CD4-positive, alpha-beta T cell (primary cell): Measurements from ENCODE around the gene MTFMT. TPM values are rescaled to one million over a fixed set of nuclear protein-coding genes. Genes with fewer than 3 reads are reported as not detected.

Experiments used
- ATAC-seq: fragments of 200-7000 bp; cut with Tn5 transposase; one replicate; pipeline ENCODE4 v1.10.0; 2022; ENCODE audit warnings: mild to moderate bottlenecking; ENCODE audit not compliant: poor library complexity
- CTCF ChIA-PET: fragments of 350-600 bp; sonication (Branson Sonifier 250); formaldehyde crosslinking; loops from one replicate; lab custom pipeline; 2021; ENCODE audit warnings: antibody characterized with exemption, inconsistent platforms; lab: Charles Lee
- POLR2A ChIA-PET: fragments of 350-600 bp; sonication (Branson Sonifier 250); formaldehyde crosslinking; loops from one replicate; lab custom pipeline; 2021; ENCODE audit warnings: antibody characterized with exemption, inconsistent platforms; lab: Charles Lee
- DNase-seq, 14 experiments: peaks; one replicate each; pipeline ENCODE4 v3.0.0-alpha.2; 2013 to 2020; ENCODE audit warnings: mixed read lengths in 2 of 14
- H3K27ac ChIP-seq, 2 donors: one replicate each; pipeline versions ENCODE4 v1.5.1 to v1.7.0; 2013; ENCODE audit warnings: low read length in 2 of 2, low read depth in 1 of 2, mild to moderate bottlenecking in 1 of 2
- H3K27me3 ChIP-seq, 2 experiments: 1 replicate in 1 of 2; 2 replicates in 1 of 2; pipeline versions ENCODE4 v1.6.1 to v1.7.0; 2013; ENCODE audit warnings: low read length in 2 of 2, control low read depth in 1 of 2, mild to moderate bottlenecking in 1 of 2, moderate library complexity in 1 of 2; ENCODE audit not compliant: insufficient read depth in 2 of 2, control insufficient read depth in 1 of 2
- H3K36me3 ChIP-seq: one replicate; pipeline ENCODE4 v1.6.1; 2013; ENCODE audit warnings: low read length, control low read depth; ENCODE audit not compliant: insufficient read depth
- H3K4me1 ChIP-seq: one replicate; pipeline ENCODE4 v1.6.1; 2013; ENCODE audit warnings: low read length, control low read depth; ENCODE audit not compliant: insufficient read depth
- H3K4me3 ChIP-seq: one replicate; pipeline ENCODE4 v1.5.1; 2013; ENCODE audit warnings: mild to moderate bottlenecking, low read length, moderate library complexity
- H3K9me3 ChIP-seq, 2 experiments: 1 replicate in 1 of 2; 2 replicates in 1 of 2; pipeline versions ENCODE4 v1.6.1 to v1.7.0; 2013; ENCODE audit warnings: low read length in 2 of 2, mild to moderate bottlenecking in 2 of 2, control low read depth in 1 of 2, moderate library complexity in 1 of 2; ENCODE audit not compliant: control insufficient read depth in 1 of 2, insufficient read depth in 1 of 2
- H3K27ac Mint-ChIP-seq: one replicate; pipeline ENCODE4 v1.8.0; 2020; ENCODE audit warnings: mixed read lengths
- H3K27me3 Mint-ChIP-seq: one replicate; pipeline ENCODE4 v1.8.0; 2021; ENCODE audit warnings: mixed read lengths
- H3K36me3 Mint-ChIP-seq: one replicate; pipeline ENCODE4 v1.8.0; 2021; ENCODE audit warnings: low read depth, mixed read lengths
- H3K4me1 Mint-ChIP-seq: one replicate; pipeline ENCODE4 v1.8.0; 2021; ENCODE audit warnings: low read depth, mixed read lengths
- H3K4me3 Mint-ChIP-seq: one replicate; pipeline ENCODE4 v1.8.0; 2020; ENCODE audit warnings: mild to moderate bottlenecking, mixed read lengths
- H3K9me3 Mint-ChIP-seq: one replicate; pipeline ENCODE4 v1.8.0; 2020; ENCODE audit warnings: mixed read lengths
- CTCF ChIP-seq: fragments of 200-600 bp; IDR thresholded peaks from one replicate; pipeline ENCODE4 v1.8.0; 2022; ENCODE audit warnings: antibody characterized with exemption, mild to moderate bottlenecking
- intact Hi-C, 2 experiments: fragments of 100-400 bp; cut with DNase I in 1 of 2; cut with micrococcal nuclease in 1 of 2; formaldehyde crosslinking; loops; one replicate each; pipeline versions ENCODE4 v1.15.1 to v1.9.0; 2023 to 2025; cut with DNase I, micrococcal nuclease
- total RNA-seq, 174 experiments: library from RNA in 2 of 174; stranded (reverse) in 2 of 174; gene quantifications; one replicate each; pipeline ENCODE4 v1.2.3 and lab custom pipeline; 2021 to 2026

The MTFMT gene
- total RNA-seq, 2 experiments from 2014 or later: 3.4 to 5.8 TPM

GRCh38 chr15:65034719-65035118, 5.3 kb upstream of the MTFMT start:
- Mint-ChIP-seq H3K27me3 (peaks cover 15% of the 10 kb centered on the region), H3K4me3 (no peak overlapping the region), H3K9me3 (no peaks in the 10 kb centered on the region), H3K4me1 (peaks cover 10% of the 10 kb centered on the region), H3K27ac (no peak overlapping the region), H3K36me3 (no peaks in the 10 kb centered on the region)
- Histone ChIP-seq H3K27me3 (peaks cover 0 to 6% of the 10 kb centered on the region in 2 experiments), H3K27ac (no peak overlapping the region), H3K36me3 (no peaks in the 10 kb centered on the region), H3K4me3 (no peak overlapping the region), H3K9me3 (no peaks in the 10 kb centered on the region), H3K4me1 (peaks cover 11% of the 10 kb centered on the region)
- no peak for TF ChIP-seq CTCF
- CTCF ChIA-PET: interaction anchor here (0.6 to 1.4 kb wide), 2 partner anchors 42 to 256 kb away, joined by 3 to 4 read pairs; partner anchors contain the start of gene KBTBD13
- no peak for ATAC-seq
- DNase-seq: no peak
- intact Hi-C loops: loop anchor here in 1 of 2 experiments (5.0 kb wide), 3 partner anchors 43 to 268 kb away; partner anchors contain the start of genes KBTBD13, PARP16 and RNU5B-1
- POLR2A ChIA-PET: no interaction called here

- H3K4me1 Mint-ChIP-seq: peaks cover 11% of the 10 kb centered on the region
- H3K27me3 Mint-ChIP-seq: peaks cover 15% of the 10 kb centered on the region
- H3K27me3 ChIP-seq: peaks cover 0 to 6% of the 10 kb centered on the region in 2 experiments
- H3K9me3 Mint-ChIP-seq: no peaks in the 10 kb centered on the region
- no peak overlapping the region for H3K27ac ChIP-seq
- no peaks in the 10 kb centered on the region for H3K9me3 ChIP-seq
- CTCF ChIA-PET: interaction anchor here (0.6 to 1.4 kb wide), 7 partner anchors 16 to 264 kb away, joined by 3 to 5 read pairs (median 3); partner anchors contain the start of gene KBTBD13
- H3K36me3 ChIP-seq: no peaks in the 10 kb centered on the region
- DNase-seq: peak in 4 of 14 experiments; percentile 32 to 68 (median 58)
- H3K36me3 Mint-ChIP-seq: peaks cover 1% of the 10 kb centered on the region
- intact Hi-C loops: loop anchor here (1.0 to 5.0 kb wide), 7 partner anchors 44 to 352 kb away; partner anchors contain the start of genes KBTBD13 (in 1 of the 2), PARP16 (in 1 of the 2) and RNU5B-1 (in 1 of the 2)
- no peak overlapping the region for H3K27ac Mint-ChIP-seq
- peaks cover 16% of the 10 kb centered on the region for H3K4me1 ChIP-seq
- TF ChIP-seq CTCF: peak; percentile 52
- ATAC-seq: peak; percentile 45
- no peak overlapping the region for H3K4me3 Mint-ChIP-seq
- H3K4me3 ChIP-seq: no peak overlapping the region
- POLR2A ChIA-PET: interaction anchor here (1.0 kb wide), 1 partner anchor 49 kb away, joined by 3 read pairs; no protein-coding TSS in a partner anchor
These were observed 4.3 kb upstream of the MTFMT start for GRCh38 chr15:65033659-65034269.

GRCh38 chr15:65032801-65033537, 3.5 kb upstream of the MTFMT start:
- no peak overlapping the region for H3K27ac ChIP-seq
- peaks cover 23% of the 10 kb centered on the region for H3K4me1 ChIP-seq
- DNase-seq (peak in 8 of 14 experiments; percentile 16 to 73 (median 34)), ATAC-seq (no peak)
- POLR2A ChIA-PET: interaction anchor here (1.0 kb wide), 1 partner anchor 50 kb away, joined by 3 read pairs; no protein-coding TSS in a partner anchor
- H3K4me3 ChIP-seq: no peak overlapping the region
- CTCF ChIA-PET: interaction anchor here (0.9 to 1.2 kb wide), 3 partner anchors 45 to 265 kb away, joined by 3 to 4 read pairs (median 3); no protein-coding TSS in a partner anchor
- Mint-ChIP-seq H3K4me1 (peaks cover 19% of the 10 kb centered on the region), H3K4me3 (peak overlapping the region; percentile 67), H3K27me3 (peaks cover 15% of the 10 kb centered on the region), H3K27ac (no peak overlapping the region), H3K9me3 (no peaks in the 10 kb centered on the region), H3K36me3 (peaks cover 8% of the 10 kb centered on the region)
- H3K27me3 ChIP-seq: peaks cover 0 to 6% of the 10 kb centered on the region in 2 experiments
- H3K9me3 ChIP-seq: no peaks in the 10 kb centered on the region
- intact Hi-C loops: loop anchor here (1.0 to 5.0 kb wide), 7 partner anchors 44 to 352 kb away; partner anchors contain the start of genes KBTBD13 (in 1 of the 2), PARP16 (in 1 of the 2) and RNU5B-1 (in 1 of the 2)
- no peak for TF ChIP-seq CTCF
- no peaks in the 10 kb centered on the region for H3K36me3 ChIP-seq
